Measurements from ENCODE around the gene SGF29.
"Not testable (repeated sequence)": the region's sequence is repeated elsewhere in the genome, so short reads cannot be mapped to it uniquely, and the experiment has no call there.

Gene SGF29

DNA sequence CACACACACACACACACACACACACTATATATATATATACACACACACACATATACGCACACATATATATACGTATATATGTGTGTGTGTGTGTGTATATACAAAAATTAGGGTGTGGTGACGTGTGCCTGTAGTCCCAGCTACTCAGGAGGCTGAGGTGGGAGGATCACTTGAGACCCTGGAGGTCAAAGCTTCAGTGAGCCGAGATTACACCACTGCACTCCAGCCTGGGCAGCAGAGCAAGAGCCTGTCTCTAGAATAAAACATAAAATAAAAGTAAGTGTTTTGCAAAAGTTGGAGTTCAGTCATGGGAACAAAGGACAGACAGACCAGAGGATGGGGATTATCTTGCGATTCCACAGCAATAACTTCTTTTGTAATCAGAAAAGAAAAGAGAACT, 25.7 kb upstream of the SGF29 start:
- peaks cover 14% of the 10 kb centered on the region for H3K4me1 Mint-ChIP-seq
- no peaks in the 10 kb centered on the region for H3K9me3 Mint-ChIP-seq
- H3K27ac Mint-ChIP-seq, result no peak overlapping the region
- no peaks in the 10 kb centered on the region for H3K36me3 Mint-ChIP-seq
- no peak overlapping the region for H3K4me3 Mint-ChIP-seq
- H3K27me3 Mint-ChIP-seq, result no peaks in the 10 kb centered on the region

DNA sequence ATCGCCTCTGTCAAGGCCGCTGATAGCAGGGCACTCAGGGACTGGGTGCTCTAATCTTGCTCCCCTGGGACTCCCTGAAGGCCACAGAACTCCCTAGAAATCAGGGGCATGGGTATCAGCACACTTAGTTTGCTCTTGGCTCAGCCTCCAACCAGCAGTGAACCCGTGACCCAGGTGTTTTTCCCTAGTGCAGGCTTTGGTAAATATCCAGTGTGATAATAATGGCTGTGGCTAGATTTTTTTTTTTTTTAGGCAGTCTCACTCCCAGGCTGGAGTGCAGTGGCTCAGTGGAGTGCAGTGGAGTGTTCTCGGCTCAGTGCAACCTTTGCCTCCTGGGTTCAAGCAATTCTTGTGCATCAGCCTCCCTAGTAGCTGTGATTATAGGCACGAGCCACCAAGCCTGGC, 25.3 kb upstream of the SGF29 start:
- Mint-ChIP-seq H3K9me3 (no peaks in the 10 kb centered on the region), H3K27me3 (no peaks in the 10 kb centered on the region), H3K4me3 (no peak overlapping the region), H3K36me3 (no peaks in the 10 kb centered on the region), H3K4me1 (peaks cover 19% of the 10 kb centered on the region), H3K27ac (no peak overlapping the region)

DNA sequence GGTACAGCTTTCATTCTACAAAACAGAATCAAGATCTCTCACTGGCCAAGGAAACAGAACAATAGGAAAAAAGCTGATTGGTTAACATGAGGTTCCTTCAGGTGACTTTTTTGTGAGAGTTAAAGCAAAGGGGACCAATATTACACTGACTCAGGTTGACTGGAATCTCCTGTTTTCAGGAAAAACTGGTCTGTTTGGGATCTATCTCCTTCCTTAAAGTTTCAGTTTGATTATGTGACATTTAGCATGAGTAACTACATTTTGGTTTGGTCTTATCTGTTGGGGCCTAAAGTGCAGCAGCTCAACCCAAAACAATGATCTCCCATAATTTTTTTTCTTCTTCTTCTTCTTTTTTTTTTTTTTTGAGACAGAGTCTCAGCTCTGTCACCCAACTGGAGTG, 24.6 kb upstream of the SGF29 start:
- Mint-ChIP-seq H3K4me1 (peaks cover 24% of the 10 kb centered on the region), H3K9me3 (no peaks in the 10 kb centered on the region), H3K4me3 (no peak overlapping the region), H3K27ac (no peak overlapping the region), H3K36me3 (no peaks in the 10 kb centered on the region), H3K27me3 (no peaks in the 10 kb centered on the region)

DNA sequence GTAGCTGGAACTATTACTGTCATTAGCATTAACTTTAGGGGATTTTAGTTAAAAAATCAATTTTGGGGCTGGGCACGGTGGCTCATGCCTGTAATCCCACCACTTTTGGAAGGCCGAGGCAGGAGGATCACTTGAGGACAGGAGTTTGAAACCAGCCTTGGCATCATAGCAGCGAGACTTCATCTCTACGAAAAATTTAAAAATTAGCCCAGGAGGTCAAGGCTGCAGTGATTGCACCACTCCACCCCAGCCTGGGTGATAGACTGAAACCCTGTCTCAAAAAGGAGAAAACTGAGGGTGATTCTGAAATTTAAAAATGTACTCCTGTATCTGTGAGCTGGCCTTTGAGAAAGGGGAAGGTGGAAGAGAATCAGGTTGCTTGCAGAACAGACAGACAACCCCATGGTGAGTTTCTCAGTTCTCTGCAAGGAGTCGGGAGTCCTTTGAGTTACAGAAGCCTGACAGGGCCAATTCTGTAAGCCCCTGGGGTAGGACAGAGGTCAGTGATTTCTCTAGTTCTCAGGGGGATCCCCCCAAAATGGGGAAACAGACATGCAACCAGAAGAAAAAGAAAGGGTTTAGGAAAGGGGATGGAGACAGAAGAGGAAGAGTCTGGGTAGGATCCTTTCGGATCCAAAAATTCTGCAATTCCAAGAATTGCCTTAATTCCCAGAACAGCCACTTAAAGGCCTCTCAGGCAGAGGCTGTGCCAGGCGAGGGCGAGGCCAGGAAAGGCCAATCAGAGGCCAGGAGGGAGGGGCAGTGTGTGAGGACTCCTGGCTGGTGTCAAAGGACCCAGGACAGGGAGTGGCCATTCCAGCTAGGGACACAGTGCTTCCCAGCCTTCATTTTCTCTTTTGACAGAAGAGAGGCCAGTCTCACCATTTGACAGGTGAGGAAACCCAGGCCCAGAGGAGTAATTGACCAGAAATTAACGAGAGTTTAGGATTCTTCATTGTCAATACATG, 21.7 kb upstream of the SGF29 start:
- no peaks in the 10 kb centered on the region for H3K36me3 Mint-ChIP-seq
- H3K9me3 Mint-ChIP-seq, result no peaks in the 10 kb centered on the region
- peaks cover 36% of the 10 kb centered on the region for H3K4me1 Mint-ChIP-seq
- H3K4me3 Mint-ChIP-seq, result no peak overlapping the region
- H3K27ac Mint-ChIP-seq, result no peak overlapping the region
- H3K27me3 Mint-ChIP-seq, result no peaks in the 10 kb centered on the region

DNA sequence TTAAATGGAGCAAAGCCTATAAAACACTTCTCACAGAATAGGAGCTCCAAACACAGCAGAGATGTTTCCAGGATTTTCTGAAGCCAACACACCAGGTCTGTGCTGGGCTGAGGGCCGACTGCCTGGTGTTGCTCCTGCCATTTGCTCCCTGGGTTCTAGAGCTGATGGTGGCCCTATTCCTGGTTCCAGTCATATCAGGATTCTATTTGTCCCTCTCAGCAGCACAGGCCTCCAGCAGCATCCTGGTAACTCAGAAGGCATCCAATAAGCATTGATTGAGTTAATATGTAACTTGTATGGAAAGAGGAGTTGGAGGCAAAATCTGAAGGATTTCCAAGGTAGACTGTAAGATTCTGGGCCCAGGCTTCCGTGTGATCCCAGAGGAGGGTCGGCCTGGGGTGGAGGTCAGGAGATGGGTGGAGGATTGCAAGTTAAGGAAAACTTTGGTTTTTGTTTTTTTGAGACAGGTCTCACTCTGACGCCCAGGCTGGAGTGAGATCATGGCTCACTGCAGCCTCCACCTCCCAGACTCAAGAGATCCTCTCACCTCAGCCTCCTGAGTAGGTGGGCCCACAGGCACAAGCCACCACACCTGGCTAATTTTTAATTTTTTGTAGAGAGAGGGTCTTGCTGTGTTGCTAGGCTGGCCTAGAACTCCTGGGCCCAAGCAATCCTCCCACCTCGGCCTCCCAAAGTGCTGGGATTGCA, 20.6 kb upstream of the SGF29 start:
- H3K4me3 Mint-ChIP-seq, result no peak overlapping the region
- peak overlapping the region; percentile 79 for H3K27ac Mint-ChIP-seq
- no peaks in the 10 kb centered on the region for H3K27me3 Mint-ChIP-seq
- no peaks in the 10 kb centered on the region for H3K36me3 Mint-ChIP-seq
- peaks cover 47% of the 10 kb centered on the region for H3K4me1 Mint-ChIP-seq
- no peaks in the 10 kb centered on the region for H3K9me3 Mint-ChIP-seq

DNA sequence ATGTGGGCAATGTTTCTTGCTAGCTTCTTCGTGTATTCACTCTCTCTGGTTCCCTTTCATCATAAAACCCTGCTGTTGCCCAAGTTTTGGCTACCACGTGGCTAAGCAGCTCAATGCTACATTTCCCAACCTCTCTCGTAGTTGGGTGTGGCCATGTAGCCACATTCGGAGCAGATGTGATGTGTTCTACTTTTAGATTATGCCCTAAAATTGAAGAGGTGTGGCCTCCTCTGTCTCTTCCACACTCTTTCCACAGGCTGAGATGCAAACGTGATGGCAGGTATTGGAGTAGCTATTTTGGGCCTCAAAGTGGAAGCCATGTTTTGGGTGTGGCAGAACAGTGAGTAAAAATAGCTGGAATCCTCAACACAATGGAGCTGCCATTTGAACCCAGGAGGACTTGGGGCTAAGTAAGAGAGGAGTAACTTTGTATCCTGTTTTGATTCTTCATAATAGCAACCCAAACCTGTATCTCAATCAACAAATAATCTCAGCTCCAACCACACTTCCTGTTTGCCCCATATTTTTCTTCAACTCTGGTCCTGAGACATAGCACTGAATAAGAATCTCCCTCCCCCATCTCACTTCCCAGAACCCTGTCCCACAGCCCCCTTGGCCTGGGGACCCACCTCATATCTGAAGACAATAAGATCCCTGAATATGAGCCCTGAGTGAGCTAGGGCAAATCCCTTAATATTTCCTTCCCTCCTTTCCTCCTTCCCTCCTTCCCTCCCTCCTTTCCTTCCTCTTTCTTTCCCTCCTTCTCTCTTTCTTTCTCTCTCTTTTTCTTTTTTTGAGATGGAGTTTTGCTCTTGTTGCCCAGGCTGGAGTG, 19.0 kb upstream of the SGF29 start:
- H3K4me1 Mint-ChIP-seq, result peaks cover 47% of the 10 kb centered on the region
- peak overlapping the region; percentile 45 for H3K4me3 Mint-ChIP-seq
- H3K9me3 Mint-ChIP-seq, result no peaks in the 10 kb centered on the region
- H3K36me3 Mint-ChIP-seq, result no peaks in the 10 kb centered on the region
- peak overlapping the region; percentile 81 for H3K27ac Mint-ChIP-seq
- no peaks in the 10 kb centered on the region for H3K27me3 Mint-ChIP-seq

DNA sequence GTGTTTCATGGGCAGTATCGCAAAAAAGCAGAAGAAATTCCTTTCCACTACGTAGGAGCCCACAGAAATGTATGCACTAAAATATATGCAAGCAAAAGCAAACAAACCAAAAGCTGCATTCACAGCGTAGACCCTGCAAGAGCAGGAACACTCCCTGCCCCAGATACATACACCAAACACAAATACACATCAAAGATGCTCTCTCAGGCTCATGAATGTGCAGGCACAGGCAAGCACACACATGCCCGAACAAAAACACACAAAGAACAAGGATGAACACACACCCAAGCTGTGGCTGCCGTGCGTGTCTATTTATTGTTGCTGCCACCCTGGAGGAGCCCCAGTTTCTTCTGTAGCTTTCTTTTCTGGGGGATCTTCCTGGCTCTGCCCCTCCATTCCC, 16.6 kb upstream of the SGF29 start:
- Mint-ChIP-seq H3K4me3 (no peak overlapping the region), H3K36me3 (no peaks in the 10 kb centered on the region), H3K27ac (no peak overlapping the region)

DNA sequence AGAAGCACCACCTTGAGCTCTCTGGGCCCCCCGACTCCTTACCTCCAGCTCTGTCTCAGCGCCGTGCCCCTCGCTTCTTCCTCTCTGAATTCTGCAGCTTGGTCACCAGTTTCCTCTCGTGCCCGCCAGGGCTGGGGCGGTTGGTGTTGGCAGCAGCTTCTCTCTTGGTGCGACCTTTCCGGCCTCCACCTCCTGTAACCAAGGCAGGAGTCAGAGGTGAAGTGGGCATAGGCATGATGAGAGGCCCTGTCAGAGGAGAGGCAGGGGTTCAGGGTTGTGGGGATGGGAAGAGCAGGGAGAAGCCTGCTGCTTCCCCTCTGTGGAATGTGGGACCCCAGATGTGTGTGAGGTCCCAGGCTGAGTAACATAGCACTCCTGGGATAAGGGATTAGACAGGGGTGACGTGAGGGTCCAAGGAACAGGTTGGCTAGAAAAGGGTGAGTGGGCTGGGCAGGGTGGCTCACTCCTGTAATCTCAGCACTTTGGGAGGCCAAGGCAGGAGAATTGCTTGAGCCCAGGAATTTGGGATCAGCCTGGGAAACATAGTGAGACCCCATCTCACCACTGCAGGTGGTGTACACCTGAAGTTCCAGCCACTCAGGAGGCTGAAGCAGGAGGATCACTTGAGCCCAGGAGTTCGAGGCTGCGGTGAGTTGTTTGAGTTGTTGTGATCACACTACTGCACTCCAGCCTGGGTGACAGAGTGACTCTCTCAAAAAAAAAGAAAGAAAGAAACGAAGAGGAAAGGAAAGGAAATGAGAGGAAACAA, 15.6 kb upstream of the SGF29 start:
- no peaks in the 10 kb centered on the region for H3K36me3 Mint-ChIP-seq
- H3K9me3 Mint-ChIP-seq, result no peaks in the 10 kb centered on the region
- H3K4me3 Mint-ChIP-seq, result no peak overlapping the region
- H3K4me1 Mint-ChIP-seq, result peaks cover 45% of the 10 kb centered on the region
- H3K27ac Mint-ChIP-seq, result peak overlapping the region; percentile 70
- no peaks in the 10 kb centered on the region for H3K27me3 Mint-ChIP-seq

More for the DNA sequence above, 16.6 kb upstream of the SGF29 start:
- no peaks in the 10 kb centered on the region for H3K9me3 Mint-ChIP-seq
- H3K27me3 Mint-ChIP-seq, result no peaks in the 10 kb centered on the region
- H3K4me1 Mint-ChIP-seq, result peaks cover 43% of the 10 kb centered on the region

DNA sequence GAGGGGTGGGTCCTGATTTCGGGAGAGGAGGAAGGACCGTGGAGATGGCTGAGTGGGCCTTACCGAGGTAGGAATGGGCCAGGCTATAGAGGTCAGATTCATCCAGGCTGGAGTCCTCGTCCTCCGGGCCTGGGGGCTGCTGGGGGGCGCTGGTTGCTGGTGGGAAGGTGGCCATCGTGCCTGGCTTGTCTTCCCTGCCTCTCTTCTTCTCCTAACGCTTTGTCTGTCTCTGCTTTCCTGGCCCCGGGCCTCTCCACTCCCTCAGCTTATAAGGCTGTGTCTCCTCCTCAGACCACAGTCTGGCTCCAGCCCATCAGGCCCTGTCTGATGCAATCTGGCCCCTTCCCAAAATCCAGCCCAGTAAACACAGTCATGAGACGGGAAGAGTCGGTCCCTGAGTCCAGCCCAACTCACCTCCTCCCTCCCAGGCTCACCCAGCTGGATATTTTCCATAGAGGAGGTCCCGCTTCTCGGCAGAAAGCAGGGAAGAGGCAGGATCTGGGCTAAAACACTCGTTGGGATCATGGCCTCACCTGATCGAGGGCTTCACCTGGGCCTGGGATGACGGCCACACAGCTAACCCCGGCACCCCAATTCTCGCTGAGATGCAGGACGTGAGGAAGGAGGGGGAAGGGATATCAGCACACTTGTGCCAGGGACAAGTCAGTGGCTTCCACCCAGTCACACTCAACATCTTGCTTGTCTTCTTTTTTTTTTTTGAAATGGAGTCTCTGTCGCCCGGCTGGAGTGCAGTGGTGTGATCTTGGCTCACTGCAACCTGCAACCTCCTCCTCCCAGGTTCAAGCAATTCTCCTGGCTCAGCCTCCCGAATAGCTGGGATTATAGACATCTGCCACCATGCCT, 14.8 kb upstream of the SGF29 start, which contains the start of gene NUPR1:
Gene NUPR1 (minus strand): TSS at position 242 of the 864 bp plus-strand sequence. CDS start 67 bp downstream, at position 175.
- no peaks in the 10 kb centered on the region for H3K9me3 Mint-ChIP-seq
- H3K36me3 Mint-ChIP-seq, result no peaks in the 10 kb centered on the region
- H3K4me1 Mint-ChIP-seq, result peaks cover 41% of the 10 kb centered on the region
- no peak within 1 kb of the TSS for H3K4me3 Mint-ChIP-seq
- peak within 1 kb of the TSS; percentile 70 for H3K27ac Mint-ChIP-seq
- H3K27me3 Mint-ChIP-seq, result no peaks in the 10 kb centered on the region

DNA sequence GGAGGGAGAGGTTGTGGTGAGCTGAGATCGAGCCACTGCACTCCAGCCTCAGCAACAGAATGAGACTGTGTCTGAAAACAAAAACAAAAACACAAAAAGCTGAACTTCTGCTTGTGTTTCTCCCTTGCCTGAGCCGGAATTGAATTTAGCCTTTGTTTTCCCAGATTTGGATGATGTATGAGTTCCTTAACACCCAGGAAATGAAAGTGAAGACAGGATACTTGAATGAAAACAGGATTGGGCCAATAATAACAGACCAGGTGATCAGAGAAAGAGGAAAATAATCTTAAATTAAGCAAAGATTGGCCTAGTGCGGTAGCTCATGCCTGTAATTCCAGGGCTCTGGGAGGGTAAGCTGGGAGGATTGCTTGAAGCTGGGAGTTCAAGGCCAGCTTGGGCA, 13.4 kb upstream of the SGF29 start:
- H3K27ac Mint-ChIP-seq, result no peak overlapping the region
- H3K36me3 Mint-ChIP-seq, result no peaks in the 10 kb centered on the region
- no peak overlapping the region for H3K4me3 Mint-ChIP-seq
- H3K4me1 Mint-ChIP-seq, result peaks cover 27% of the 10 kb centered on the region
- H3K9me3 Mint-ChIP-seq, result no peaks in the 10 kb centered on the region
- H3K27me3 Mint-ChIP-seq, result no peaks in the 10 kb centered on the region

DNA sequence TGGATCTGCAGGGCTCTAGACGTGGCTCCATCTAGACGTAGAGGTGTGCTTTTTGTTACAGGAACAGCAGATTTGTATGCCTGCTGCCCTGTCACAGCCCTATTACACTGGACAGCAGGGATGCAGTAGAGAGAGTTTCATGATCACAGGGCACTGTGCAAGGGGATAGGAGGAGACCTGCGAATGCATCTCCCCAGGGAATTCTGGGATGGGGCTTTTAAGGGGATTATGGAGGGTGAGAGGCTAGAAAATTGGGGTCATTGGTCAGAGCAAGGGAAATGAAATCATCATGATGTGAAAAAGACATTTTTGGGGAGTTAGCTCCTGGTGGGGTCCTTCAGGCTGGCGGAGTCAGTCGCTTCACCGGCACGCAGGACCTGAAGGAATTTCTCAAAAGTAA, 11.1 kb upstream of the SGF29 start:
- H3K27ac Mint-ChIP-seq, result no peak overlapping the region
- no peaks in the 10 kb centered on the region for H3K36me3 Mint-ChIP-seq
- peaks cover 14% of the 10 kb centered on the region for H3K4me1 Mint-ChIP-seq
- no peaks in the 10 kb centered on the region for H3K9me3 Mint-ChIP-seq
- H3K27me3 Mint-ChIP-seq, result no peaks in the 10 kb centered on the region
- H3K4me3 Mint-ChIP-seq, result no peak overlapping the region

DNA sequence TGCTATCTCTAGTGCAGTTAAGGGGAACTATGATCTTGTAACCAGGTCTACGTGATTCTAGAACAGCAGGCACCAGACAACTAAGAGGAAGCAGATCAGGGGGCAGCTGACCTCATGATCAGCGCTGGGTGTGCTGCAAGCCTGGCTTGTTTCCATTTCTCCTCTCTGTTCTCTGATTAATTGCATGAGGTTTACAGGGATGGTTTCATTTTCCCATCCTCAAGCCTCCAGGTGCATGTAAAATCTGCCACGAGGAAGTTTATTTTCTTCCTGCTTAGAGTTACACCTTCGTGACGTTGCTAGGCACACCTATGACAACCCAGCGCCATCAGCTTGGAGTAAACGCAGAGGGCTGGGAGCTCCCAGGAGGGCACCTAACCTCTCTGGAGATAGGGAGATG, 10.6 kb upstream of the SGF29 start:
- Mint-ChIP-seq H3K27me3 (no peaks in the 10 kb centered on the region), H3K4me3 (no peak overlapping the region)

DNA sequence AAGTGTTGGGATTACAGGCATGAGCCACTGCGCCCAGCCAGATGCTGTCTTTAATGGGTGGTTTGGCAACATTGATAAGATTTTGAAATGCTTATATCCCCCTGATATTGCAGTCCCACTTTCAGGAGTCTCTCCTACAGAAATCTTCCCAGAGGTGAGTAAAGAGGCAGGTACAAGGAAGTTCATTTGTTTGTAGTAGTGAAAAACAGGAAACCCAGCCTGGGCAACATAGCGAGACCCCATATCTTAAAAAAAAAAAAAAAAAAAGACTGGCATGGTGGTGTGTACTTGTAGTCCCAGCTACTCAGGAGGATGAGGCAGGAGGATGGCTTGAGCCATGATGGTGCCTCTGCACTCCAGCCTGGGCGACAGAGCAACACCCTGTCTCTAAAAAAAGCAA, 8.7 kb upstream of the SGF29 start:
- Mint-ChIP-seq H3K4me3 (no peak overlapping the region), H3K36me3 (no peaks in the 10 kb centered on the region), H3K27me3 (no peaks in the 10 kb centered on the region), H3K4me1 (peaks cover 14% of the 10 kb centered on the region), H3K27ac (no peak overlapping the region), H3K9me3 (no peaks in the 10 kb centered on the region)

More for the DNA sequence above, 10.6 kb upstream of the SGF29 start:
- Mint-ChIP-seq H3K27ac (no peak overlapping the region), H3K4me1 (peaks cover 9% of the 10 kb centered on the region), H3K36me3 (no peaks in the 10 kb centered on the region), H3K9me3 (no peaks in the 10 kb centered on the region)

DNA sequence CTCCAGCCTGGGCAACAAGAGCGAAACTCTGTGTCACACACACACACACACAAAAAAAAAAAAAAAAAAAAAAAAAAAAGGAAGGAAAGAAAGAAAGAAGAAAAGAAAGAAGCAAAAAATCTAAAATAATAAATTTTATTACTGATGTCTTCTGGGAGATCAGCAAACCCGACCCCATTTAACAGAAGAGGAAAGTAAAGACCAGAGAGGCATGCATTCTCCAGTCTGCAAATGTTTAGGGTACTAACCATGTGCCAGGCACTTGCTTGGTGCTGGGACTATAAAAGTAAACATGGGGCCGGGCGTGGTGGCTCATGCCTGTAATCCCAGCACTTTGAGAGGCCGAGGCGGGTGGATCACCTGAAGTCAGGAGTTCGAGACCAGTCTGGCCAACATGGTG, 7.8 kb upstream of the SGF29 start:
- H3K27ac Mint-ChIP-seq, H3K9me3 Mint-ChIP-seq, H3K27me3 Mint-ChIP-seq, H3K4me3 Mint-ChIP-seq, H3K36me3 Mint-ChIP-seq: not testable (repeated sequence)
- H3K4me1 Mint-ChIP-seq, result peaks cover 14% of the 10 kb centered on the region
